SU-DHL-6 (cell line): Measurements from ENCODE around the gene ANXA3.

Experiments
- H2AFZ ChIP-seq: fragments of 200-600 bp; sonication (generic); 2 replicates; pipeline ENCODE4 v1.6.1; 2014; ENCODE audit warnings: low read depth, mild to moderate bottlenecking, moderate library complexity, mixed read lengths, antibody characterized with exemption, low read length; ENCODE audit not compliant: severe bottlenecking
- H3F3A ChIP-seq: fragments of 200-600 bp; shearing (Covaris generic); 2 replicates; pipeline ENCODE4 v1.6.0; 2016; ENCODE audit warnings: antibody characterized with exemption, mild to moderate bottlenecking; ENCODE audit not compliant: insufficient read depth
- H3K27ac ChIP-seq: fragments of 200-600 bp; sonication (generic); 2 replicates; pipeline ENCODE4 v1.5.1; 2016; ENCODE audit warnings: low read depth, mild to moderate bottlenecking, low read length, moderate library complexity, mixed read lengths
- H3K27me3 ChIP-seq: fragments of 200-600 bp; sonication (generic), shearing (Covaris generic); 2 replicates; pipeline ENCODE4 v1.6.0; 2014; ENCODE audit warnings: mild to moderate bottlenecking, low read length
- H3K36me3 ChIP-seq: fragments of 200-600 bp; sonication (generic); 2 replicates; pipeline ENCODE4 v1.6.1; 2014; ENCODE audit warnings: mild to moderate bottlenecking, low read length, mixed read lengths
- H3K4me2 ChIP-seq: fragments of 300-600, 200-600 bp; shearing (Covaris generic), sonication (generic); 2 replicates; pipeline ENCODE4 v1.6.0; 2014; ENCODE audit warnings: low read length, low read depth, mild to moderate bottlenecking; ENCODE audit not compliant: poor library complexity, severe bottlenecking
- H3K4me3 ChIP-seq: fragments of 200-600 bp; sonication (generic); 2 replicates; pipeline ENCODE4 v1.5.1; 2014; ENCODE audit warnings: antibody characterized with exemption, low read length, mild to moderate bottlenecking, mixed read lengths; ENCODE audit not compliant: insufficient read depth, poor library complexity, severe bottlenecking
- H3K79me2 ChIP-seq: fragments of 200-600 bp; sonication (generic); 2 replicates; pipeline ENCODE4 v1.6.1; 2014; ENCODE audit warnings: mild to moderate bottlenecking, low read length, moderate library complexity; ENCODE audit not compliant: insufficient read depth
- H3K9ac ChIP-seq: fragments of 200-600 bp; sonication (generic); 2 replicates; pipeline ENCODE4 v1.7.0; 2014; ENCODE audit warnings: mild to moderate bottlenecking, low read length
- H3K9me2 ChIP-seq: fragments of 200-600 bp; sonication (generic); replicated peaks from 2 replicates; pipeline ENCODE4 v1.6.1; 2014; ENCODE audit warnings: low read length; ENCODE audit not compliant: insufficient read depth
- H3K9me3 ChIP-seq: fragments of 200-600 bp; sonication (generic); 2 replicates; pipeline ENCODE4 v1.6.1; 2014; ENCODE audit warnings: low read length, mixed read lengths; ENCODE audit not compliant: insufficient read depth
- H4K20me1 ChIP-seq: fragments of 200-600 bp; sonication (generic); 2 replicates; pipeline ENCODE4 v1.6.1; 2014; ENCODE audit warnings: low read depth, mild to moderate bottlenecking, antibody characterized with exemption, low read length, moderate library complexity, mixed read lengths
- EZH2phosphoT487 ChIP-seq: fragments of 200-600 bp; sonication (generic), shearing (Covaris generic); conservative IDR thresholded peaks from 2 replicates; pipeline ENCODE4 v1.6.1; 2018; ENCODE audit warnings: mild to moderate bottlenecking, antibody characterized with exemption, low read length, moderate library complexity, mixed read lengths
- TF ChIP-seq, protein P1 (sequence below): fragments of 200-600 bp; sonication (generic); IDR thresholded peaks from one replicate; pipeline ENCODE4 v1.5.1; 2017; ENCODE audit warnings: antibody characterized with exemption, mild to moderate bottlenecking, low read length, moderate library complexity; ENCODE audit not compliant: insufficient read depth, poor library complexity, severe bottlenecking

ANXA3 gene

DNA sequence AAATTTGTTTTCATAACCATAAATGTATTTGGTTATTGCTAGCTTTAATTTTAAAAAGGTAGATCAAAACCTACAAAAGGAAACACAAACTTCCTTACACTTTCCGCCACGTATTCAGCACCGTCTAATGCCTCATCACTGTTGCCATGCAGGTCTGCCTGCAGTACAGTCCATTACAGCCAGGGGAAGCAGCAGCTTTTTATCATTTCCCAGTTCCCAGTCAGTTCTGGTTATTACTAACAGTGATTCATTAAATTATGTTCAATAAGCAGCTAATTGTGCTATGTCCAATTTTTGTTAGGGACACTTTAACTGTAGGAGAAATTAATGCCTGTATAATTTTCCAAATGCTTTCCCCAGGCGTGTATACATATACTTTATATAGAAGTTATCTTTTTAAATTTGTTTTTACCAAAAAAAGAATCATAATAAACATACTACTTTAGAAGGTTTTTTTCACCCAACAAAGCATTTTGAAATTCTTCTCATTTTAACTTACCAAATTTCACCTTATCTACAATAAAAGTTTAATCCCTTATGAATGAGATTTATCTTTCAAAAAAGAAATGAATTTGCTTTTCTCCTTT, 93.3 kb downstream of the ANXA3 start:
- Histone ChIP-seq H3K4me2 (no peak overlapping the region), H3F3A (no peaks in the 10 kb centered on the region), H3K9me3 (no peaks in the 10 kb centered on the region), H4K20me1 (no peaks in the 10 kb centered on the region), H2AFZ (no peak overlapping the region), H3K9ac (no peak overlapping the region), H3K27me3 (no peaks in the 10 kb centered on the region), H3K79me2 (no peaks in the 10 kb centered on the region), H3K36me3 (no peaks in the 10 kb centered on the region), H3K27ac (no peak overlapping the region), H3K4me3 (no peak overlapping the region), H3K9me2 (no peaks in the 10 kb centered on the region)
- TF ChIP-seq EZH2phosphoT487 = no peak
- TF ChIP-seq, protein P1, sequence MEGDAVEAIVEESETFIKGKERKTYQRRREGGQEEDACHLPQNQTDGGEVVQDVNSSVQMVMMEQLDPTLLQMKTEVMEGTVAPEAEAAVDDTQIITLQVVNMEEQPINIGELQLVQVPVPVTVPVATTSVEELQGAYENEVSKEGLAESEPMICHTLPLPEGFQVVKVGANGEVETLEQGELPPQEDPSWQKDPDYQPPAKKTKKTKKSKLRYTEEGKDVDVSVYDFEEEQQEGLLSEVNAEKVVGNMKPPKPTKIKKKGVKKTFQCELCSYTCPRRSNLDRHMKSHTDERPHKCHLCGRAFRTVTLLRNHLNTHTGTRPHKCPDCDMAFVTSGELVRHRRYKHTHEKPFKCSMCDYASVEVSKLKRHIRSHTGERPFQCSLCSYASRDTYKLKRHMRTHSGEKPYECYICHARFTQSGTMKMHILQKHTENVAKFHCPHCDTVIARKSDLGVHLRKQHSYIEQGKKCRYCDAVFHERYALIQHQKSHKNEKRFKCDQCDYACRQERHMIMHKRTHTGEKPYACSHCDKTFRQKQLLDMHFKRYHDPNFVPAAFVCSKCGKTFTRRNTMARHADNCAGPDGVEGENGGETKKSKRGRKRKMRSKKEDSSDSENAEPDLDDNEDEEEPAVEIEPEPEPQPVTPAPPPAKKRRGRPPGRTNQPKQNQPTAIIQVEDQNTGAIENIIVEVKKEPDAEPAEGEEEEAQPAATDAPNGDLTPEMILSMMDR = peak; percentile 25

DNA sequence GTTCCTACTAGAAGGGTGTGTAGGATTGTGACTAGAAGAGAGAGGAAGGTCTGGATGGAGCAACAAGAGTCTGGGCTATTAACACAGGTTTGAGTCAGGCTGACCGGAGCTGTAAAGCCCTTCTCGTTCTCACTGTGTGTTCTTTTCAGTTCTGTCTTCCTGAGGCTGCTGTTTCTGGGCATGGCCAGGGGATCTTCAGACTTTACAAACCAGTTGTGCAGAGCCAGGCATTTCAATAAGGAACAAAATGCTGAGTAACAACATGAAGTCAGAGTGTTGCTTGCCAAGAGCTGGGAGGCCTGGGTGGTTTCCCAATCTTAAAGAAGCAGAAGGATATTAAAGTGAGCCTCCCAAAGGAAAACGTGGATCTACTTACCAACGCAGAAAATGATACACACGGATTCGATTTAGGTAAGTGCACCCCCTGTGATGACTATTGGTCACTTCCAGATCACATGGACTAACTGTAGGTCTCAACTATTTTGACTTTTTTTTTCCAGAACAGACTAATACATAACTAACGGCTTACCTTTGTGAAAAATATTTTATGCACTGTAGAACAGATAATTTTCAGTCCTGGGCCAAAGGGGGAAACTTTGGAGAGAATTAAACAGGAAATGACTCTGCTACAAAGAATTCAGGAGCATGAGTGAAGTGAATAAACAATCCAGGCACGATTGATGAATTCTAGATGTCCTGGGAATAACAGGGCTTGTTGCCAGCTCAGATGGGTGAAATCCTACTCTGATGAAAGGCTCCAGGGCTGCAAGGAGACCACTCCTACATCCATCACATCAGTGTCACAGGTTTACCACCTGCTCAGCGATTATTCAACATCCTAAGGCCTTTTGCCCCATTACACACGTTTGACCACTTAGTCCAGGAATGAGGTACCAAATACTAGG, 94.5 kb downstream of the ANXA3 start:
- H2AFZ ChIP-seq = no peak overlapping the region
- no peaks in the 10 kb centered on the region for H3K79me2 ChIP-seq
- H3K9me3 ChIP-seq = no peaks in the 10 kb centered on the region
- no peaks in the 10 kb centered on the region for H4K20me1 ChIP-seq
- TF ChIP-seq, protein P1 = no peak
- TF ChIP-seq EZH2phosphoT487 = no peak
- H3K9me2 ChIP-seq = no peaks in the 10 kb centered on the region
- H3K36me3 ChIP-seq = no peaks in the 10 kb centered on the region
- H3F3A ChIP-seq = no peaks in the 10 kb centered on the region
- no peak overlapping the region for H3K4me2 ChIP-seq
- no peak overlapping the region for H3K27ac ChIP-seq
- no peaks in the 10 kb centered on the region for H3K27me3 ChIP-seq
- no peak overlapping the region for H3K4me3 ChIP-seq
- H3K9ac ChIP-seq = no peak overlapping the region

DNA sequence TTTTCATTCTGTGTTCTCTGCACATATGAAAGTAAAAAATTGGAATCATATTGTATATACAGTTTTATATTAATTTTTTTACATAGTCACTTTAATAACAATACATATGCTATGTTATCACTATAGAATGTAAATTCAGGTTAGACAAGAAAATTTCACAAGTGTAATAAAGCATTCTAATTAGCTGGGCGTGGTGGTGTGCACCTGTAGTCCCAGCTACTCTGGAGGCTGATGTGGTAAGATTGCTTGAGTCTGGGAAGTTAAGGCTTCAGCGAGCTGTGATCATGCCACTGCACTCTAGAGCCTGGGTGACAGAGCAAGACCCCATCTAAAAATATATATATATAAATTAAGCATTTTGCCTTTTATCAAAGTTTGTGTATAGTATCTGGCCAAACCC, 95.7 kb downstream of the ANXA3 start:
- Histone ChIP-seq H3K4me3 (no peak overlapping the region), H3K79me2 (no peaks in the 10 kb centered on the region), H3K9ac (no peak overlapping the region), H3K27me3 (no peaks in the 10 kb centered on the region), H3K4me2 (no peak overlapping the region), H3K9me2 (no peaks in the 10 kb centered on the region), H3K36me3 (no peaks in the 10 kb centered on the region), H3F3A (no peaks in the 10 kb centered on the region), H3K27ac (no peak overlapping the region), H4K20me1 (no peaks in the 10 kb centered on the region), H2AFZ (no peak overlapping the region), H3K9me3 (no peaks in the 10 kb centered on the region)
- no peak for TF ChIP-seq EZH2phosphoT487
- TF ChIP-seq, protein P1 = no peak
